Stimulated activated memory B cell treated with anti-CD40 and anti-IgM and Interleukin-4, amounts not matched to agents 10 μg/mL and 1 μg/mL and 100 μg/mL, for 72 hours (primary cell): Measurements from ENCODE around the gene KCNQ4.
A peak's percentile ranks its signal among the peaks of the same experiment; 100 is the strongest.

Source experiments
- ATAC-seq: fragments of 150-1000 bp; cut with Tn5 transposase; 2 replicates; pipeline ENCODE4 v1.10.0; 2021
- H3K27ac Mint-ChIP-seq: one replicate; pipeline ENCODE4 v1.8.0; 2022; ENCODE audit warnings: mild to moderate bottlenecking, mixed read lengths
- H3K27me3 Mint-ChIP-seq: one replicate; pipeline ENCODE4 v1.8.0; 2022; ENCODE audit warnings: mixed read lengths
- H3K36me3 Mint-ChIP-seq: one replicate; pipeline ENCODE4 v1.8.0; 2022; ENCODE audit warnings: mixed read lengths
- H3K4me1 Mint-ChIP-seq: one replicate; pipeline ENCODE4 v1.8.0; 2022; ENCODE audit warnings: mixed read lengths
- H3K4me3 Mint-ChIP-seq: one replicate; pipeline ENCODE4 v1.8.0; 2022; ENCODE audit warnings: mild to moderate bottlenecking, moderate library complexity, mixed read lengths
- H3K9me3 Mint-ChIP-seq: one replicate; pipeline ENCODE4 v1.8.0; 2022; ENCODE audit warnings: mixed read lengths

The KCNQ4 gene

GRCh38 chr1:40857737-40858136, 74.2 kb downstream of the KCNQ4 start:
- Mint-ChIP-seq H3K27me3 (peaks cover 39% of the 10 kb centered on the region), H3K4me3 (no peak overlapping the region), H3K4me1 (peaks cover 10% of the 10 kb centered on the region), H3K9me3 (no peaks in the 10 kb centered on the region), H3K27ac (no peak overlapping the region), H3K36me3 (no peaks in the 10 kb centered on the region)
- ATAC-seq = no peak

- Mint-ChIP-seq H3K9me3 (no peaks in the 10 kb centered on the region), H3K27me3 (peaks cover 39% of the 10 kb centered on the region), H3K27ac (no peak overlapping the region), H3K4me1 (peaks cover 12% of the 10 kb centered on the region), H3K36me3 (no peaks in the 10 kb centered on the region), H3K4me3 (no peak overlapping the region)
- no peak for ATAC-seq
Measured at GRCh38 chr1:40858856-40859416, 75.3 kb downstream of the KCNQ4 start.

- H3K4me1 Mint-ChIP-seq = peaks cover 12% of the 10 kb centered on the region
- no peak for ATAC-seq
- no peaks in the 10 kb centered on the region for H3K36me3 Mint-ChIP-seq
- peak overlapping the region; percentile 65 for H3K27ac Mint-ChIP-seq
- no peaks in the 10 kb centered on the region for H3K9me3 Mint-ChIP-seq
- peak overlapping the region; percentile 79 for H3K4me3 Mint-ChIP-seq
- peaks cover 37% of the 10 kb centered on the region for H3K27me3 Mint-ChIP-seq
Measured at GRCh38 chr1:40860706-40861223, 77.2 kb downstream of the KCNQ4 start.

GRCh38 chr1:40861224-40862003, 77.8 kb downstream of the KCNQ4 start:
- Mint-ChIP-seq H3K4me3 (peak overlapping the region; percentile 79), H3K27ac (peak overlapping the region; percentile 65), H3K4me1 (peaks cover 12% of the 10 kb centered on the region), H3K36me3 (no peaks in the 10 kb centered on the region), H3K9me3 (no peaks in the 10 kb centered on the region), H3K27me3 (peaks cover 31% of the 10 kb centered on the region)
- ATAC-seq = peak; percentile 2

GRCh38 chr1:40862008-40862863, 78.6 kb downstream of the KCNQ4 start, which contains the start of gene CITED4:
Gene CITED4, minus strand, starts transcription at chr1:40862363. Its CDS starts 236 bp downstream, at chr1:40862127.
- Mint-ChIP-seq H3K27me3 (peaks cover 26% of the 10 kb centered on the region), H3K4me3 (peak within 1 kb of the TSS; percentile 88), H3K4me1 (peaks cover 12% of the 10 kb centered on the region), H3K27ac (peak within 1 kb of the TSS; percentile 65), H3K9me3 (no peaks in the 10 kb centered on the region), H3K36me3 (no peaks in the 10 kb centered on the region)
- peak; percentile 98 for ATAC-seq

GRCh38 chr1:40868051-40868723, 84.6 kb downstream of the KCNQ4 start:
- no peak for ATAC-seq
- Mint-ChIP-seq H3K36me3 (no peaks in the 10 kb centered on the region), H3K4me1 (no peaks in the 10 kb centered on the region), H3K4me3 (no peak overlapping the region), H3K9me3 (no peaks in the 10 kb centered on the region), H3K27ac (no peak overlapping the region), H3K27me3 (peaks cover 21% of the 10 kb centered on the region)

- peaks cover 33% of the 10 kb centered on the region for H3K27me3 Mint-ChIP-seq
Measured at GRCh38 chr1:40870135-40870728, 86.6 kb downstream of the KCNQ4 start.

GRCh38 chr1:40872276-40872675, 88.7 kb downstream of the KCNQ4 start:
- Mint-ChIP-seq H3K36me3 (no peaks in the 10 kb centered on the region), H3K27me3 (peaks cover 33% of the 10 kb centered on the region), H3K4me3 (no peak overlapping the region), H3K27ac (no peak overlapping the region), H3K4me1 (peaks cover 5% of the 10 kb centered on the region), H3K9me3 (peaks cover 5% of the 10 kb centered on the region)
- ATAC-seq = no peak

More at GRCh38 chr1:40870135-40870728, 86.6 kb downstream of the KCNQ4 start:
- no peaks in the 10 kb centered on the region for H3K4me1 Mint-ChIP-seq
- ATAC-seq = no peak
- H3K36me3 Mint-ChIP-seq = no peaks in the 10 kb centered on the region
- H3K9me3 Mint-ChIP-seq = no peaks in the 10 kb centered on the region
- H3K4me3 Mint-ChIP-seq = no peak overlapping the region
- no peak overlapping the region for H3K27ac Mint-ChIP-seq

- peaks cover 5% of the 10 kb centered on the region for H3K4me1 Mint-ChIP-seq
- no peak overlapping the region for H3K27ac Mint-ChIP-seq
- H3K4me3 Mint-ChIP-seq = no peak overlapping the region
Measured at GRCh38 chr1:40873863-40874472, 90.4 kb downstream of the KCNQ4 start.

GRCh38 chr1:40876436-40876761, 92.8 kb downstream of the KCNQ4 start:
- Mint-ChIP-seq H3K4me3 (no peak overlapping the region), H3K36me3 (no peaks in the 10 kb centered on the region), H3K27ac (no peak overlapping the region), H3K4me1 (peaks cover 5% of the 10 kb centered on the region), H3K27me3 (peaks cover 47% of the 10 kb centered on the region), H3K9me3 (peaks cover 5% of the 10 kb centered on the region)
- no peak for ATAC-seq

More at GRCh38 chr1:40873863-40874472, 90.4 kb downstream of the KCNQ4 start:
- Mint-ChIP-seq H3K27me3 (peaks cover 33% of the 10 kb centered on the region), H3K9me3 (peaks cover 5% of the 10 kb centered on the region), H3K36me3 (no peaks in the 10 kb centered on the region)
- no peak for ATAC-seq

- ATAC-seq = no peak
- Mint-ChIP-seq H3K36me3 (no peaks in the 10 kb centered on the region), H3K4me1 (peaks cover 5% of the 10 kb centered on the region), H3K9me3 (peaks cover 5% of the 10 kb centered on the region), H3K27me3 (peaks cover 47% of the 10 kb centered on the region), H3K4me3 (no peak overlapping the region), H3K27ac (no peak overlapping the region)
Measured at GRCh38 chr1:40876891-40877290, 93.3 kb downstream of the KCNQ4 start.

- ATAC-seq = no peak
- Mint-ChIP-seq H3K27ac (no peak overlapping the region), H3K27me3 (peaks cover 47% of the 10 kb centered on the region), H3K36me3 (no peaks in the 10 kb centered on the region), H3K4me1 (peaks cover 5% of the 10 kb centered on the region), H3K9me3 (peaks cover 5% of the 10 kb centered on the region), H3K4me3 (no peak overlapping the region)
Measured at GRCh38 chr1:40877698-40878097, 94.1 kb downstream of the KCNQ4 start.

GRCh38 chr1:40878906-40879305, 95.3 kb downstream of the KCNQ4 start:
- no peak overlapping the region for H3K4me3 Mint-ChIP-seq
- H3K27ac Mint-ChIP-seq = no peak overlapping the region
- peaks cover 47% of the 10 kb centered on the region for H3K27me3 Mint-ChIP-seq
- peaks cover 9% of the 10 kb centered on the region for H3K4me1 Mint-ChIP-seq
- no peaks in the 10 kb centered on the region for H3K36me3 Mint-ChIP-seq
- no peak for ATAC-seq
- peaks cover 7% of the 10 kb centered on the region for H3K9me3 Mint-ChIP-seq

- H3K27ac Mint-ChIP-seq = no peak overlapping the region
- H3K4me3 Mint-ChIP-seq = no peak overlapping the region
- ATAC-seq = no peak
- peaks cover 47% of the 10 kb centered on the region for H3K27me3 Mint-ChIP-seq
- peaks cover 12% of the 10 kb centered on the region for H3K4me1 Mint-ChIP-seq
- no peaks in the 10 kb centered on the region for H3K36me3 Mint-ChIP-seq
- peaks cover 7% of the 10 kb centered on the region for H3K9me3 Mint-ChIP-seq
Measured at GRCh38 chr1:40879482-40880175, 96.0 kb downstream of the KCNQ4 start.
